GM21515 (cell line): ENCODE data around the gene IFT43.
A peak's percentile ranks its signal among the peaks of the same experiment; 100 is the strongest.

Experiments used
- ATAC-seq: cut with Tn5 transposase; IDR thresholded peaks from one replicate; pipeline ENCODE4 v1.9.1; 2021; ENCODE audit not compliant: unreplicated experiment

Gene IFT43

DNA sequence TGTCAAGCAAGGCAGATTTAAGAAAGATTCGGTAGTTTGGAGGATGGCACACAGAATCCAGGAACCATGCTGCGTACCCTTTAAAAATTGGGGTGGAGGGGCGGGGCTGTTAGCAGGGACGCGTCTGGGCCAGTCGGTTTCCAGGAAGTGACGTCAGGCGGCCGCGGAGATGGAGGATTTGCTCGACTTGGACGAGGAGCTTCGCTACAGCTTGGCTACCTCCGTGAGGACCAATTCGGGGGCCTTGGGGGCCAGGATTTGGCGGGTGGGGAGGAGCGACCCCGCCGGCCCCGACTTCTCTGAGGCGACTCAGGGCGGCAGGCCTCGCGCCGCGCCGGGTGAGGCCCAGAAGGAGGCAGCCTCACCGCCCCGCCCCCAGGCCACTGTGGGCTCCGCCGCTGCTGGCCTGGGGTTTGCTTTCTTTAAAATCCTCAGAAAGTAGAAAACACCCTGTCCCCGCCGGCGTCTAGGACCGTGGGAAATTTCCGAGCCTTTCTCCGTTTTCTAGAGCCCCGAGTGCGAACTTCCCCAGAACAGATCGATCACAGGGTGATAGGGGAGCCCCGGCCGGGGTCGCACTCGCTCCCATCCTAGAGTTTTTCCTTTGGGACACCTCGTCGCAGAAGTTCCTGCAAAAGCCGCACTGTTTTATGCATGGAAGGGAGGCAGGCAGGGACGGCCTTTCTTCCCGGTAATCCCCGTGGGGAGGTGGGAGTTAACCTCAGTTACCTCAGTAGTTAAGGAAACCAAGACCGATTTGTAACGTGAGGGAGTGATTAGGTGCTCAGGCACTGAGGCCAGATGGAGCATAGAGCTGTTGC is at the start of gene IFT43:
TSS of gene IFT43 (plus strand) at position 146 of the 821 bp plus-strand sequence. CDS start at position 170, 24 bp downstream.
- ATAC-seq = peak; percentile 70

DNA sequence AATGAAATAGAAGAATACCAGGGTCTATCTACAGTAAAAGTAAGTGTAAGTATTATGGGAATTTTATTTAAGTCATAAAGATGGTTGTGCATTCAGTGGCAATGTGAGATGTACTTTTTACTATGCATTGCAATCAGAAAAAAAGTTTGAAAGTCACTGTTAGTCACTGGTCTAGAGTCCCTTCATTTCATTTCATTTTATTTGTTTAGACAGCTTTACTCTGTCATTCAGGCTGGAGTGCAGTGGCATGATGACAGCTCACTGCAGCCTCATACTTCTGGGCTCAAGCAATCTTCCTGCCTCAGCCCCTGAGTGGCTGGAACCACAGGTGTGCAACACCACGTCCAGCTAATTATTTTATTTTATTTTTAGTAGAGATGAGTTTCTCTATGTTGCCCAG is 46.4 kb upstream of the IFT43 start:
- no peak for ATAC-seq

DNA sequence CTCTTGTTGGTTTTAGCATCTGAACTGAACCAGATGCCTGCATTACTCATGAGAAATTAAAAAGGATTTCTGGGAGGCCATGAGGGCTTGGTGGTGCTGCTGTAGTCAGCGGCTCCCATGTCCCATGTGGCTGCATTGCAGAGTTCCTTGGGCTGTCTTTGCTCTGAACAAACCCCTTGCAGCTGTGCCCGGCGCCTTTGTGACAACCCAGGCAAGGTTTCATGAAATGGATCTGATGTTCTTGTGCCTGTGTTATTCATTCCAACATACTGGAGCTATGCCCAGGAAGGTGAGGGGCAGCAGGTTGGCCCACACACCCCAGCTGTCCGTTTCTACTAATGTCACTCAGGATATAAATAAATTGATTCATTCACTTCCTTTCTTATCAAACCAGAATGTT is 44.5 kb upstream of the IFT43 start:
- no peak for ATAC-seq

GRCh38 chr14:75944607-75945241 is 40.8 kb upstream of the IFT43 start:
- no peak for ATAC-seq

DNA sequence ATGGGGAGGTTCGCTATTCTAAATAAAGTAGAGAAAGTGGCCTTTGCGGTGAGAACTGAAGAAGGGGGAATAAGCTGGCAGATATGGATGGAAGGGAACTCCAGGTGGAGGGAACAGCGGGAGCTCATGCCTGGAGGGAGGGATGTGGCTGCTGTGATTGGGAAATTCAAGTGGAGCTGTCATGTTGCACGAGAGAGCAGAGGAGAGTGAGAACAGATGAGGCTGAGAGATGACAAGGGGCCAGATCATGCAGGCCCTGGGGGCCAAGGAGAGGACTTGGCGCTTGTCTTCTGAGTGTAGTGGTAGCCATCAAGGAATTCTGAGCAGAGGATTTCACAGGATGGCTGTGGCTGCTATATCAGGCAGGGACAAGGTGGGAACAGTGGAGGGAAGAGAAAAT is 38.8 kb upstream of the IFT43 start:
- no peak for ATAC-seq

GRCh38 chr14:75952489-75952888 is 33.1 kb upstream of the IFT43 start:
- ATAC-seq = no peak

- ATAC-seq = no peak
These were observed 26.5 kb upstream of the IFT43 start for GRCh38 chr14:75959031-75959430.

GRCh38 chr14:75960231-75960630 is 25.3 kb upstream of the IFT43 start:
- peak; percentile 74 for ATAC-seq

GRCh38 chr14:75961662-75962061 is 23.9 kb upstream of the IFT43 start:
- no peak for ATAC-seq

DNA sequence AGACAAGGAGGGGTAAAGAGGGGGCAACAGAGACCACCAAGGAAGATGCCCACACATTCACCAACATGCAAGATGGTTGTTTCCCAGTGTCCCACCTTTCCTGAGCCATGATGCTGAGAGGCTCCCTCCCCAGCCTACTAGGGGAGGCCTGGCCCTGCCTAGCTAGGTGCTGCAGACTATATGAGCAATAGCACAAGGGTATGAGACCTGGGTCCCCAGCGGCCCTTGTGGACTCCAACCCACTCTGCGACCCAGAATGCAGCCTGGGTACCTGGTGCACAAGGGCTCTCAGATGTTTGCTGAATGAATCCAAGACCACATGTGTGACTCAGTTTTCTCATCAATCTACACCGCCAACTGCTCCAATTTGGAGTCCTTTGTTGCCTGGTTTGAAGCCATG is 17.7 kb upstream of the IFT43 start:
- no peak for ATAC-seq

DNA sequence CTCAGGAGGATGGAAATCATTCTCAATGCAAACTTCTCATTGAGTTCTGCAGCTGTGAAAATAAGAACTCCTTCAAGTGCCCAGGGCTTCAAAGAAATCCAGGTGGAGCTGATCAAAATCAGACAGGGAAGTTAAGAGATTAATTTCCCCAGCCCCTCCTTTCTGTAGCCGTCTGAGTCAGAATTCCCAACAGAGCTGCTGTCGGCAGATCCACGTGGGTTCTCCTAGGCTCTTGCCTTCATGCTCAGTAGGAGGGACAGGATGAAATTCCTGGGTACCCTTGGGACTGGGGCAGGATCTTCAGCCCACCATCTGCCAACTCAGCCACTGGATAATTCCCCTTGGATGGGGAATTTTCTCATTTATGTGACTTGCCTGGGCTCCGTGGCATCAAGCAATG is 17.1 kb upstream of the IFT43 start:
- no peak for ATAC-seq

- no peak for ATAC-seq
These were observed 16.4 kb upstream of the IFT43 start for GRCh38 chr14:75969126-75969525.

- no peak for ATAC-seq
These were observed 15.7 kb upstream of the IFT43 start for GRCh38 chr14:75969891-75970290.

DNA sequence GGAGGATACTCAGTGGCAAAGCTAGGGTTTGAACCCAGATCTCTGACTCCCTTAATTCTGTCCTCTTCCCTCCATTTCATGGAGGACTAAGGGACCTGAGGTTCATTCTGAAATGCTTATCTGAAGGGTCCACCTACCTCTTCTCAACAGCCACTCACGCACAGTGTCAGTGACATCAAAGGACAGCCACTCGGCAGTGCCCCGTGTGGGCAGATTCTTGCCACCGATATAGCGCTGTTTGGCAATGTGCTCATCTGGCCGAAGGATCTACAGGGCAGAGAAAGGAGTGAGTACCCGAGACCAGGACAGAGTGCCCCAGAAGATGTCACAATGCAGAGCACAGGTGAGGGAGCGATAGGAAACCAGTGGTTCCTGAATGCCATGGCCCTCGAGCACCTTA is 14.6 kb upstream of the IFT43 start:
- ATAC-seq = no peak

DNA sequence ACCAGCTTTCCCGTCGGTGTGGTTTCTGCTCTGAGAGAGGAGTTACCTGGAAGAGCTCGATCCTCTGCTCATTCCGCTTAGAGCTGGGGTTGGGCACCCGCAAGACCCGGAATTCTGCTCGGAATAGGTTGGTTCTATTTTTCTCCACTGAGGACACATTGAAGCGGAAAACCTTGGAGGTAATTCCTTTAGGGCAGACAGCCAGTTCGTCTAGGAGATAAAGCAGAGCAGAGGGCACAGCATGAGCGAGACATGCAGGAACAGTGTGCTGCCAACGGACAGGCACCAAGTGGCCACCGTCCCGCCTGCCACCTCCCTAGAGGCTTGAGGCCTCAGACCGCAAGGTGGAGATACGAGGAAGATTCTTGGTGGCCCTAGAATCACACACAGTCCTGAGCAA is 14.1 kb upstream of the IFT43 start:
- no peak for ATAC-seq

- ATAC-seq = no peak
These were observed 12.7 kb upstream of the IFT43 start for GRCh38 chr14:75972801-75973421.

DNA sequence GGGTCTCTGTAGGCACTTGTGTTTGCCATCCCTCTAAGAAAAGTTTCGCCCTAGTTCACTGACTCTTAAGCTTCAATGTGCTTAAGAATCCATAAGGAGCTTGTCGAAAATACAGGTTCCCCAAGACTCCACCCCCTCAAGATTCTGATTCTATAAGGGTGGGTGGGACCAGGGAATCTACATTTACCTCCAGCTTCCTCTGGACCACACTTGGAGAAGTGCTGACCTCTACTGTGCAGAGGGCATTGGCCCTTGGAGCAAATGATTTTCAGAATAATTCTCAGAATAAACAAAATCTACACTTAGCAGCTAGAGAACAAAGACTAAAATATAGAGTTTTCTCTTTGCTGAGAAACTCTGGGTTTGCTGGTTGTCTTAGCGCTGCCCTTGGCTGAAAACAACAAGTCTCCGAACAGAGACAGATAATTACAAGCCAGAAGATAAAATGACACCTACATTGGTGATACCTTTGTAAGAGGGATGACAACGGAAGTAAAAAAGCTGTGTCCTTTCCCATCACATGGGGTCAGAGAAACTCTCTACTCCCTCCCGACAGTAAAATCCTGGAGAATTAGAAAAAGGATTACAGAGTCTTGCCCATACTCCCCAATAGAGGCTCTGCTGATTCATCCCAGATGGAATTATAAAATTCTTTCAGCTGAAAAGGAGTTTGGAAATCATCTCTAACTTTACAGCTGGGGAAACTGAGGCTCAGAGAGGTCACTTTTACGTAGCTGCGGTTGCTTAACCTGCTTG is 8.6 kb upstream of the IFT43 start:
- no peak for ATAC-seq

GRCh38 chr14:75977582-75977943 is 8.0 kb upstream of the IFT43 start:
- ATAC-seq = no peak

DNA sequence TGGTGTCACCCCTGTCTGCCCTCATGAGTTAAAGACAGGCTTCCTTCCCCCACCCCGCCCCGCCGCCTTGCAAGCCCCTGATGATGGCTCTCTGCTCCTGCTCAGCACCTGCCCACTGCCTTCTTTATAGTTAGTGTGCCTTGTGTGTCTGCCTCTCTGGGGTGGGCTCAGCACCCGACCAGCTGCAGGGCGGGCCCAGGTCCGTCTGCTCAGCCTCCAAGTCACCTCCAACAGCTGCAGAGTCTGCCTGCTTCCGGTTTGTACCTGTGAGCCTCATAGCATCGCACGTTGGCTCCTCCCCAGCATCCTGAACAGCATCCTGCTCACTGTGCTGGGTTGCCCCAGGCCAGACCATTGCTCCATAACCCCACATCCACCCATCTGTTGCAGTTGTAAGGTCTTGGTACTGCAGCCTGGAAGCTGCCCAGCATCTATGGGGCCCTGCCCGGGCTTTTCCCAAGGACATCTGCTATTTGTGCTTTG is 7.3 kb upstream of the IFT43 start:
- no peak for ATAC-seq

DNA sequence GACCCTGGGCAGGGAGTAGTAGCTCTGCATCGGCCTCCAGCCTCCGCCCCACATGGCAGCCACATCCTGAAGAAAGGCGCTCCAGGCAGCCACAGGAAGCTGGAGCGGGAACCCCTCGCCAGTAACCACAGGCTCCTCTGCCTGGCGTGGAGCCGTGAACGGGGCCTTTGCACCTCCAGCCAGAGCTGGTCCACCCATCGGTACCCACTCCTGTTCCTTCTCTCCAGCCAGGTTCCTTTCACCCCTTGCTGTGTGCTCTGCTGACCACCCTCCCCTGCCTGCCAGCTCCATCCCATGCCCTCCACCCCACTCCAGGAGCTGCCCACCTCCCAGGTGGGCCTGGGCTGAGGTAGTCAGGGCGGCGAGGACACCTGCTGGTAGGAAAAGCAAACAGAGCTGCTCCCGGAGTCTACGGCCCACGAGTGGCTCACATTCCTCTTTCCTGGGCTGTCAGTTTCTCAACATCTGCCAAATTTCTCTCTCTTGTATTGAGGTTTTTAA is 6.4 kb upstream of the IFT43 start:
- no peak for ATAC-seq
